Left ventricle myocardium inferior (tissue), 1 donor: ENCODE results near the gene FAM53A. TPM values are rescaled to one million over a fixed set of nuclear protein-coding genes. Genes with fewer than 3 reads are reported as not detected.

ENCODE experiments used
- DNase-seq: peaks from one replicate; pipeline ENCODE4 v3.0.0-alpha.2; 2020
- H3K27ac ChIP-seq: fragments of 200-600 bp; replicated peaks from 2 replicates; pipeline ENCODE4 v1.8.0; 2021
- H3K27me3 ChIP-seq: fragments of 200-600 bp; 2 replicates; pipeline ENCODE4 v1.8.0; 2021; ENCODE audit warnings: low read depth
- H3K36me3 ChIP-seq: fragments of 200-600 bp; 2 replicates; pipeline ENCODE4 v1.8.0; 2021
- H3K4me1 ChIP-seq: fragments of 200-600 bp; 2 replicates; pipeline ENCODE4 v1.8.0; 2021
- H3K4me3 ChIP-seq: fragments of 200-600 bp; 2 replicates; pipeline ENCODE4 v1.8.0; 2021; ENCODE audit warnings: mild to moderate bottlenecking, moderate library complexity
- H3K9me3 ChIP-seq: fragments of 200-600 bp; replicated peaks from 2 replicates; pipeline ENCODE4 v1.8.0; 2021
- intact Hi-C: fragments of 100-400 bp; cut with micrococcal nuclease; formaldehyde crosslinking; loops from one replicate; pipeline ENCODE4 v1.11.0; 2022
- total RNA-seq: library from RNA; stranded (reverse); fragmentation: NEBNext Ultra II Directional; extraction: Animal tissue kit (Norgen Biotek cat#: 25700); gene quantifications from one replicate; pipeline ENCODE4 v1.2.1, GENCODE V29; 2021
- TF ChIP-seq, protein P1 (sequence below): fragments of 200-600 bp; IDR thresholded peaks from 2 replicates; pipeline ENCODE4 v1.8.0; 2021; ENCODE audit warnings: antibody characterized with exemption, mild to moderate bottlenecking, borderline replicate concordance
- donor health status: DM: no; HTN: yes; CAD: no; lungs with severe emphysema.

FAM53A gene
- total RNA-seq, 1 donor from 2014 or later: 0.71 TPM

DNA sequence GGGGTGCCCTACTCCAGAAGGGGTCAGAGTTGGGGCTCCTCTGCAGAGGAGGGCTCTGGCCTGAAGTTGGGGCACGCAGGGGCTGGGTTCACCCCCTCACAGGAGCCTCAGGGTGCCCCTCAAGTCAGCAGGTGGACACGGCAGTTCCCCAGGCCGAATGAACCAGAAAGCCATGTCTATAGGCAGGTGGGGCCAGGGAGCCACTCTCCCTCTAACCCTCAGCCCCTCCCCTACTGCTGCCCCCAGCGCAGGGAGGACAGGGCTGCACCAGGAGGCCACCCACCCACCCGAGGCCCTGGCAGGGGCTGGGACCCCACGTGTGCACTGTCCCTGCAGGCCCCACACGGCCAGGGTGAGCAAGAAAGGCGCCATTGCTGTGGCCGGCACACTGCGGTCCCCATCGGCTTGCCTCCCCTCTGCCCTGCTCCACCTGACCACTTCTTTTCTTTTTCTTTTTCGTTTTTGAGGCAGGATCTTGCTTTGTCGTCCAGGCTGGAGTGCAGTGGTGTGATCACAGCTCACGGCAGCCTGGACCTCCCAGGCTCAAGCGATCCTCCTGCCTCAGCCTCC, 83.8 kb downstream of the FAM53A start:
- TF ChIP-seq, protein P1, sequence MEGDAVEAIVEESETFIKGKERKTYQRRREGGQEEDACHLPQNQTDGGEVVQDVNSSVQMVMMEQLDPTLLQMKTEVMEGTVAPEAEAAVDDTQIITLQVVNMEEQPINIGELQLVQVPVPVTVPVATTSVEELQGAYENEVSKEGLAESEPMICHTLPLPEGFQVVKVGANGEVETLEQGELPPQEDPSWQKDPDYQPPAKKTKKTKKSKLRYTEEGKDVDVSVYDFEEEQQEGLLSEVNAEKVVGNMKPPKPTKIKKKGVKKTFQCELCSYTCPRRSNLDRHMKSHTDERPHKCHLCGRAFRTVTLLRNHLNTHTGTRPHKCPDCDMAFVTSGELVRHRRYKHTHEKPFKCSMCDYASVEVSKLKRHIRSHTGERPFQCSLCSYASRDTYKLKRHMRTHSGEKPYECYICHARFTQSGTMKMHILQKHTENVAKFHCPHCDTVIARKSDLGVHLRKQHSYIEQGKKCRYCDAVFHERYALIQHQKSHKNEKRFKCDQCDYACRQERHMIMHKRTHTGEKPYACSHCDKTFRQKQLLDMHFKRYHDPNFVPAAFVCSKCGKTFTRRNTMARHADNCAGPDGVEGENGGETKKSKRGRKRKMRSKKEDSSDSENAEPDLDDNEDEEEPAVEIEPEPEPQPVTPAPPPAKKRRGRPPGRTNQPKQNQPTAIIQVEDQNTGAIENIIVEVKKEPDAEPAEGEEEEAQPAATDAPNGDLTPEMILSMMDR: no peak
- Histone ChIP-seq H3K4me1 (no peaks in the 10 kb centered on the region), H3K27me3 (peaks cover 91% of the 10 kb centered on the region), H3K36me3 (no peaks in the 10 kb centered on the region), H3K27ac (no peak overlapping the region), H3K4me3 (no peak overlapping the region), H3K9me3 (no peaks in the 10 kb centered on the region)
- intact Hi-C loops: no loop called here
- DNase-seq: no peak

DNA sequence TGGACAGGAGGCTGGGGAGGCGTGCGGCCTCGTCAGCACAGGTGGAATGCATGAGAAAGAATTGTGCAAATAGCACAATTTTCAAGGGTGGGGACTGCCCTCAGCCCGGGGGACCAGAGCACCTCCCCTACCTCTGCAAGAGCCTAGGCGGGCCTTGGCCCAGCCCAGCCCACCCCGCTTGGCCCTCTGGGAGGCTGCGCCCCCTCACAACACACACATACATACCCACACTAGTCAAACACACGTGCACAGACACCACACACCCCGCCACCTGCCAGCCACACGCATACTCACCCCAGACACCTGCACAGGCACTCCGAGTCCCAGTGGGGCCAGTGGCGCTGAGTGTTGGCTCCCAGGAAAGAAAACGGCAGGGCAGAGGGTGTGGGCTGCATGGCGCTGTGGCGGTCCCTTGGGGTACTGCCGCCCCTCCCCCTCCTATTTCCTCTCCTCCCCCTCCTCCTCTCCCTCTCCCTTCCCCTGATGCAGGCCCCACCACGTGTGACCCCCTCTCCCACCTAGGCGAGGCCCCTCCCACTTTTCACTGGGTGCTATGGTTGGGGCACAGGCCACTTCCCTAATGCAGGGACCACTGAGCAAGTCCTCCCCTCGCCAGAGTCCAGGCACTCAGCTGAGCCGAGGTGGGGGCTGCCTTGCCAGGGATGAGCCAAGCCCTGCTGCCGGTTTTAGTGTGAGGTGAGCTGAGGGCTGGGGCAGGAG, 84.5 kb downstream of the FAM53A start:
- Histone ChIP-seq H3K36me3 (no peaks in the 10 kb centered on the region), H3K27me3 (peaks cover 91% of the 10 kb centered on the region), H3K9me3 (no peaks in the 10 kb centered on the region), H3K4me3 (no peak overlapping the region), H3K27ac (no peak overlapping the region), H3K4me1 (no peaks in the 10 kb centered on the region)
- no peak for DNase-seq
- intact Hi-C loops: no loop called here
- TF ChIP-seq, protein P1: no peak

DNA sequence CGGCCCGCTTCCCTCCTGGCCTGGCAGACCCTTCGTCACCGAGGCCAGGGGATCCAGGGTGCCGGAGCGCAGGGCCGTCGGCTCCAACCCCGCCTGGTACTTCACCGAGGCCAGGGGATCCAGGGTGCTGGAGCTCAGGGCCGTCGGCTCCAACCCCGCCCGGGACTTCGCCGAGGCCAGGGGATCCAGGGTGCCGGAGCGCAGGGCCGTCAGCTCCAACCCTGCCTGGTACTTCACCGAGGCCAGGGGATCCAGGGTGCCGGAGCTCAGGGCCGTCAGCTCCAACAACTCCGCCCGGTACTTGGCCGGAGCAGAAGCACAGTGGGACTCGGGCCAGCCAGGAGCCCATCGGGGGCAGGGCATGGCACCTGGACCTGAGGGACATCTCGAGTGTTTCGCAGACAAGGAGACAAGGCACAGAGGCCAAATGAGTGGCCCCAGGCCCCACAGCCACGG, 85.1 kb downstream of the FAM53A start:
- H3K27ac ChIP-seq: no peak overlapping the region
- H3K36me3 ChIP-seq: no peaks in the 10 kb centered on the region
- peaks cover 91% of the 10 kb centered on the region for H3K27me3 ChIP-seq
- peaks cover 1% of the 10 kb centered on the region for H3K4me1 ChIP-seq
- TF ChIP-seq, protein P1: no peak
- H3K4me3 ChIP-seq: no peak overlapping the region
- DNase-seq: no peak
- intact Hi-C loops: no loop called here
- no peaks in the 10 kb centered on the region for H3K9me3 ChIP-seq

DNA sequence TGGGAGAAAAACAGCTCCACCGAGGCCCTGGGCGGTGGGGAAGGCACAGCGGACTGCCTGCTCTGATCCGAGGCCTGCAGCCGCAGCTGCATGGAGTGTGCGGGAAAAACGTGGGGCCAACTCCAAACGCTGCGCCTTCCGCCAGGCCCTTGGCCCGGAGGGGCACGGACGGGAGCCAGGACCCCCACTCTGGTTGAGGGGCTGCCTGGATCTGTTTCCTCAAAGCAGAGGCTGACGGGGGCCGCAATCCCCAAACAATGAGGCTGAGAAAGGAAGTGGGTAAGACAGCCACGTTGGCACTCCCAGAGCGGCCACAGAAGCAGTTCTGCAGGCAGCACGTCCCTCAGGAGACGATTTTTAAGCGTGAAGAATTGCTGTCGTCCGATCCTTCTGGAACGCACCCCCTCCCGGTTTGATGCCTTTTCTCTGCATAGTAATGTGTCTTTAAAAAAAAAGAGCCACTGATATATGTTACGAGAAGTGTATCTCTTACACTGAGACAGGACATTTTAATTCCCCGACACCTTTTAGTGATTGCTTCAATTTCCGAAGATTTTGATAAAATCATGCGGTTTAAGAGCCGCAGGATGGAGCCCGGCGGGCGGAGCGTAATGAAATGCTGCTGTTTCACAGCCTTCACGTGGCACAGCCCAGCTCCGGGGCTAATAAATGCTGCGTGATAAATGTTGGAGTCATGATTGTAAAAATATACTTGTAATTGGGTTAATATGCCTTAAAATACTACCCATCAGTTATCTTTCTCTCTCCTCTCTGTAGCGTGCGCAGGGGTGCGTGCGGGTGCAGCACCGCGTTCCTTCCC, 85.7 kb downstream of the FAM53A start:
- H3K4me1 ChIP-seq: peaks cover 7% of the 10 kb centered on the region
- H3K9me3 ChIP-seq: no peaks in the 10 kb centered on the region
- TF ChIP-seq, protein P1: no peak
- DNase-seq: no peak
- no peak overlapping the region for H3K27ac ChIP-seq
- intact Hi-C loops: no loop called here
- no peaks in the 10 kb centered on the region for H3K36me3 ChIP-seq
- H3K4me3 ChIP-seq: no peak overlapping the region
- H3K27me3 ChIP-seq: peaks cover 91% of the 10 kb centered on the region

DNA sequence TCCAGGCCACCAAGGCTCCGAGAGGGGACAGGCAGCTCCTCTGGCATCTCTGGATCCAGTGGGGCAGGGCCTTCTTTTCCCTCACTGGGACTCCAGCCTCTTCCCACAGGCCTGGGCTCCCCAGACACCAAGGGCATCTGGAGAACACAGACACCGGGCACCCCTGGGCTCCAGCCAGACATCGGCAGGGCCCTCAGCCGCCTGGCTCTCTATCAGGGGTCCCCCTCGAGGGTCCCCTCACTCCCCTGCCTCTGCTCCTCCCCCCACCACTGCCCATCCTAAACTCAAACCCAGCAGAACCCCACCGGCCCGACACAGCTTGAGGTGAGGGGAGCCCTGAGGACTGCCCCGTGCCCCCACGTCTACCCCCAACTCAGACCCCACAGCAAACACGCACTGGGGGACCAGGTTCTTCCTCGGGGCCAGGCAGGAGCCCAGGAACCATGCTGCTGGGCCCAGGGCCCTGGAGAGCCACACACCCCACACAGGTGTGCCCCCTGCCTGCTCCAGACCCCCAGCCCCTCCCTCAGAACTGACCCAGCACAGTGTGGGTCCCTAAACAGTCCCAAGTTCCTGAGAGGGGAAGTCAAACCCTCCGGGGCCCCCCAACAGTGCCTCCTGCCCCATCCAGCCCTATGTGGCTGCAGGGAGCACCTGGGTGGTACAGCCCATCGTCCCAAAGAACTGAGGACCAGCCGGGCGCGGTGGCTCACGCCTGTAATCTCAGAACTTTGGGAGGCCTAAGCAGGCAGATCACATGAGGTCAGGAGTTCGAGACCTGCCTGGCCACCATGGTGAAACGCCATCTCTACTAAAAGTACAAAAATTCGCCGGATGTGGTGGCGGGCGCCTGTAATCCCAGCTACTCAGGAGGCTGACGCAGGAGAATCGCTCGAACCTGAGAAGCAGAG, 86.8 kb downstream of the FAM53A start:
- Histone ChIP-seq H3K4me3 (no peak overlapping the region), H3K9me3 (no peaks in the 10 kb centered on the region), H3K4me1 (peaks cover 8% of the 10 kb centered on the region), H3K36me3 (no peaks in the 10 kb centered on the region), H3K27me3 (peaks cover 91% of the 10 kb centered on the region), H3K27ac (no peak overlapping the region)
- DNase-seq: peak; percentile 3
- TF ChIP-seq, protein P1: no peak
- intact Hi-C loops: no loop called here
